WI38 (cell line): ENCODE data around the gene ANKS4B.
"Not testable (repeated sequence)": the region's sequence is repeated elsewhere in the genome, so short reads cannot be mapped to it uniquely, and the experiment has no call there.

Experiments
- H3K4me3 ChIP-seq: 2 replicates; pipeline ENCODE4 v1.5.1; 2011; ENCODE audit warnings: low read depth, mild to moderate bottlenecking, control low read depth, low read length
- CTCF ChIP-seq: IDR thresholded peaks from 2 replicates; pipeline ENCODE4 v1.5.1; 2012; ENCODE audit warnings: low read depth, mild to moderate bottlenecking, control low read depth, low read length

Gene ANKS4B

GRCh38 chr16:21228361-21228872, 5.1 kb upstream of the ANKS4B start:
- no peak for TF ChIP-seq CTCF

GRCh38 chr16:21233045-21233520, 416 bp upstream of the ANKS4B start:
- TF ChIP-seq CTCF: no peak
- H3K4me3 ChIP-seq: no peak overlapping the region

More at GRCh38 chr16:21228361-21228872, 5.1 kb upstream of the ANKS4B start:
- H3K4me3 ChIP-seq: no peak overlapping the region

- H3K4me3 ChIP-seq: no peak overlapping the region
- TF ChIP-seq CTCF: no peak
These were observed 1.7 kb downstream of the ANKS4B start for GRCh38 chr16:21235199-21235585.

GRCh38 chr16:21236831-21237230, 3.3 kb downstream of the ANKS4B start:
- TF ChIP-seq CTCF: no peak
- H3K4me3 ChIP-seq: no peak overlapping the region

GRCh38 chr16:21239646-21240045, 6.1 kb downstream of the ANKS4B start:
- no peak for TF ChIP-seq CTCF

GRCh38 chr16:21242756-21243155, 9.3 kb downstream of the ANKS4B start:
- no peak overlapping the region for H3K4me3 ChIP-seq
- no peak for TF ChIP-seq CTCF

More at GRCh38 chr16:21239646-21240045, 6.1 kb downstream of the ANKS4B start:
- no peak overlapping the region for H3K4me3 ChIP-seq

- no peak overlapping the region for H3K4me3 ChIP-seq
- no peak for TF ChIP-seq CTCF
These were observed 11.2 kb downstream of the ANKS4B start for GRCh38 chr16:21244518-21245215.

- H3K4me3 ChIP-seq: not testable (repeated sequence)
These were observed 14.7 kb downstream of the ANKS4B start for GRCh38 chr16:21248179-21248578.
